ENCODE results near the gene FCN1.

The FCN1 gene

DNA sequence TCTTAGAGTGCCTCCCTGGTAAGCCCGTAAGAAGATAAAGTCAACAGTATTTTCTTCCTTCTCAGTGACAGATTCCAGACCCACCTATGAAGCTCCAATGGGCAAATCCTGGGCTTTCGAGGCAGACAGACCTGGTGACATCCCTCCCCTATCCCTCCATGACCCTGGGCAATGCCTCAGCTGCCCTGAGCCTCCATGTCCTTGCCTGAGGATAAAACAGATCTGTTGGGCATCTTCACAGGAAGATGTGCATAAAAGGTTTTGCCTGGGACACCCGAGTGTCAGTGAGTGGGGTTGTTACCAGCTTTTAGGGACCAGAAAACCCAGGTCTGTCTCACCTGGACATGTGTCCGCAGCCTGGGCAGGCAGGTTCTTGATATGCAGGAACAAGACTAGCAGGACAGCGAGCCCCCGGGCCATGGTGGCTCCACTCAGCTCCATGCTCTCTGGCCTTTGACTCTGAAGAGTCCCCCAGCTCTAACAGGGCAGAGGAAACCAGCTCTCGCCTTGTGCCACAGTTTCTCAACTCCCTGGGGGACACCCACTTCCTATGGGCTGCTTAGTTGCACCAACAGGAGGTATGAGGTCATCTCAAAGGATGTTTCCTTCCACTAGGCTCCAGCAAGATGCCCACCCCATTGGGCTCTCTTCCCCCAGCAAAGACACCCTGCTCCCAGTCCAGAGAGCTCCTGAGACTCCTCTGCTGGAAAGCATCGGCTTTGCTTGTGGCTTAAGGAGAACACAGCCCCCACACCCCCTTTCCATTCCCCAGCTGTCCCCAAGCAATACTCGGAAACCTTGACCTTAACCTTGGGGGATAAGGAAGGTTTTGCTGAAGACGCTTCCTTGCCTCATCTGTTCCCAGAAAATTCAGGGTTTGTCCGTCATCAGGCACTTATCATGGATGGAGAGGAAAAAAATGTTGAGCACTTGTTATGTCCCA lies at the start of gene FCN1:
TSS of gene FCN1 (minus strand) at position 482 of the 943 bp plus-strand sequence. CDS start at position 441, 41 bp downstream.
- Mint-ChIP-seq H3K4me1 (peaks cover 17% of the 10 kb centered on the region), H3K27me3 (ENCODE audit: low read depth, poor library complexity) (peaks cover 10% of the 10 kb centered on the region), H3K36me3 (ENCODE audit: low read depth) (peaks cover 9% of the 10 kb centered on the region), H3K9me3 (peaks cover 18% of the 10 kb centered on the region), H3K4me3 (no peak within 1 kb of the TSS), H3K27ac (no peak within 1 kb of the TSS)
- DNase-seq, result no peak
- TF ChIP-seq, protein P1, sequence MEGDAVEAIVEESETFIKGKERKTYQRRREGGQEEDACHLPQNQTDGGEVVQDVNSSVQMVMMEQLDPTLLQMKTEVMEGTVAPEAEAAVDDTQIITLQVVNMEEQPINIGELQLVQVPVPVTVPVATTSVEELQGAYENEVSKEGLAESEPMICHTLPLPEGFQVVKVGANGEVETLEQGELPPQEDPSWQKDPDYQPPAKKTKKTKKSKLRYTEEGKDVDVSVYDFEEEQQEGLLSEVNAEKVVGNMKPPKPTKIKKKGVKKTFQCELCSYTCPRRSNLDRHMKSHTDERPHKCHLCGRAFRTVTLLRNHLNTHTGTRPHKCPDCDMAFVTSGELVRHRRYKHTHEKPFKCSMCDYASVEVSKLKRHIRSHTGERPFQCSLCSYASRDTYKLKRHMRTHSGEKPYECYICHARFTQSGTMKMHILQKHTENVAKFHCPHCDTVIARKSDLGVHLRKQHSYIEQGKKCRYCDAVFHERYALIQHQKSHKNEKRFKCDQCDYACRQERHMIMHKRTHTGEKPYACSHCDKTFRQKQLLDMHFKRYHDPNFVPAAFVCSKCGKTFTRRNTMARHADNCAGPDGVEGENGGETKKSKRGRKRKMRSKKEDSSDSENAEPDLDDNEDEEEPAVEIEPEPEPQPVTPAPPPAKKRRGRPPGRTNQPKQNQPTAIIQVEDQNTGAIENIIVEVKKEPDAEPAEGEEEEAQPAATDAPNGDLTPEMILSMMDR (IDR thresholded peaks at IDR 0.05), result no peak

DNA sequence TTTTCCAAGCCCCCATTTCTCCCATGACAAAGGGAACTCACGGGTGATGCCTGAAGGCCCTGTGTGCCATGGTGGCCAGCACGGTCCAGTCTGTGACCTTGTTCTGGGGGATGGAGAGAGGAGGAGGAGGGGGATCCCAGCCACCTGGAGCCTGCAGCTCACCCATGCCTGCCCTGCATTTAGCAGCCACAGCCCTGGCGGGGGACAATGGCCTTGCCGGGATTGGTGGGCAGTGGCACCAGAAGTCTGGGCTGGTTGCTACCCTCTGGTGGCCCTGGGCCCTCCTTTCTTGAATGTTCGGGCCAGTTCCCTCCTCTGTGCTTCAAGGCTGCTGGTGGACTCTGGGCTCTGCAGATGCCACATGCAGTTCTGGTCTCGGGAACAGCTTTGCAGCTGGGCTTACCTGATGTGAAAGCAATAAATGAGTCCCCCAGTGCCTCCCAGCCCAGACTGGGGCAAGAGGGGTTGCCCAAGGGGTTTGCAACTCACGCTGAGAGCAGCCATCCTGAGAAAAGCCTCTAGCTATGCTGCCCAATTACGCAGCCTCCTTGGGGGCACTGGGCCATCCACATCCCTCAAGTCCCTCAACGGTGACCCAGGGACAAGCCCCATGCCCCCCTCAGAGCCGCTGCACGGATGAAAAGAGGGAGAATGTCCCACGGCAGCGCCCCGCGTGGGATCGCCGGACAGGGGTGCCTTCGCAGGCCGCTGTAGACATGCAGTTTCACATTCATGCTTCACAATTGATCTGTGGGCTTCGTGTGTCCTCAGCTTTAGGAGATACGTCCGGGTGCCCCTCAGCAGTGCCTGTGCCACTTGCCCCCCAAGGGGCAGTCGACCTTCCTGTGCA lies 49.2 kb upstream of the FCN1 start:
- Mint-ChIP-seq H3K9me3 (no peaks in the 10 kb centered on the region), H3K27ac (no peak overlapping the region), H3K36me3 (ENCODE audit: low read depth) (no peaks in the 10 kb centered on the region), H3K4me3 (peak overlapping the region; percentile 53), H3K4me1 (peaks cover 66% of the 10 kb centered on the region), H3K27me3 (ENCODE audit: low read depth, poor library complexity) (peaks cover 14% of the 10 kb centered on the region)
- TF ChIP-seq, protein P1 (IDR thresholded peaks at IDR 0.05), result no peak
- no peak for DNase-seq

DNA sequence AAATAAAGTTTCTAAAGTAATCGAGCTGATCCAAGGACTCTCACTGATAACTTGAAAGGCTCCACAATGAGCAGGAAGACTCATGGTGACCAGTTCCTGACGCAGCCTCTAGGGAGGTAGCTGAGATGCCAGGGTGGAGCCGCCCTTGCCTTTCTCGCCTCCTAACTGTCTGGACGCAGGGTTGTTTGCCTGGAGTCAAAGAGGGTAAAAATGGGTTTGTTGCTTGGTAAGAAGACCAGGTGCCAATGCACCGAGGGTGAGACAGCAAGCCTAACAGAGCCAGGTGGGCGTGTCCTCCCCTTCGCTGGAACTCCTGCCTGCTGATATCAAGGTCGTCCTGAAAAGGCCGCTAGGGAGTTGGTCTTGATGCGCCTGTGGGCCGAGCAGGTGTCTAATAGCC lies 48.6 kb upstream of the FCN1 start:
- Mint-ChIP-seq H3K27ac (no peak overlapping the region), H3K9me3 (no peaks in the 10 kb centered on the region), H3K4me3 (no peak overlapping the region), H3K4me1 (peaks cover 73% of the 10 kb centered on the region), H3K36me3 (ENCODE audit: low read depth) (no peaks in the 10 kb centered on the region), H3K27me3 (ENCODE audit: low read depth, poor library complexity) (peaks cover 12% of the 10 kb centered on the region)
- TF ChIP-seq, protein P1 (IDR thresholded peaks at IDR 0.05), result no peak
- DNase-seq, result no peak

DNA sequence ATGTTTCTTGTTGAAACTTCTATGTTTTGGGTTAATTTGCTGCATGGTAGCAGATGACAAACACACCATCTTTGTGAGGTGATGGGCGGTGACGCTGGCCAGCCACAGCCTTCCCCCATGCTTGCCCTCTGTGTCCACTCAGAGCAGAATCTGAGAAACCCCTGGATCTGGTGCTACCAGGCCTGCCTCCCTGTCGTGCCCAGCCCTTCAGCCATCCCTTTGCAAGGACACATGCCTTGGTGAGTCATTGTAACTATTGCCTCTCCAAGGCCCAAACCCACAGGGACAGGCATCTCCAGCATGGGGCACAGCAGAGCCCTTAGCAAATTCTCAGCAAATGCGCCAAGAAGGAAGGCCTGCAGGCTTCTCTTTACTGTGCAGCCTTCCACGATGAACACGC lies 48.1 kb upstream of the FCN1 start:
- Mint-ChIP-seq H3K27me3 (ENCODE audit: low read depth, poor library complexity) (peaks cover 9% of the 10 kb centered on the region), H3K27ac (no peak overlapping the region), H3K4me3 (no peak overlapping the region), H3K4me1 (peaks cover 73% of the 10 kb centered on the region), H3K9me3 (no peaks in the 10 kb centered on the region), H3K36me3 (ENCODE audit: low read depth) (no peaks in the 10 kb centered on the region)
- DNase-seq, result no peak
- TF ChIP-seq, protein P1 (IDR thresholded peaks at IDR 0.05), result no peak

DNA sequence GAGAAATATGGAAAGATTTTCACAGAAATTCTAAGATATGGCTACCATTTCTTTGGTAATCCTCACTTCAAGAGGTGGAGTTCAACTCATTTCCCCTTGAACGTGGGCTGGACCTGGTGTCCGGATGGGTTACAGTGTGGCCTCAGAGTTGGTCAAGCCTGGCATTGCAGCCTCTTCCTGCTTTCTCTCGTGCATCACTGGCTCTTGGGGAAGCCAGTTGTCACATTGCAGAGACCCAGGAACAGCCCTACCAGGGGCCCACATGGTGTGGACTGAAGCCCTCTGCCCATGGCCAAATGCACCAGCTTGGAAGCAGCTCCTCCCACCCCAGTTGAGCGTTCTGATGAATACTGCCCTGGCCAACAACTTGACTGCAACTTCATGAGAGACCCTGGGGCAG lies 47.7 kb upstream of the FCN1 start:
- Mint-ChIP-seq H3K27ac (no peak overlapping the region), H3K4me1 (peaks cover 73% of the 10 kb centered on the region), H3K9me3 (no peaks in the 10 kb centered on the region), H3K27me3 (ENCODE audit: low read depth, poor library complexity) (peaks cover 4% of the 10 kb centered on the region), H3K36me3 (ENCODE audit: low read depth) (no peaks in the 10 kb centered on the region), H3K4me3 (no peak overlapping the region)
- TF ChIP-seq, protein P1 (IDR thresholded peaks at IDR 0.05), result no peak
- DNase-seq, result no peak

All from nephron progenitor cell (in vitro differentiated cells).